Caco-2 (cell line): ENCODE measurements around the gene SCD5. TPM values are rescaled to one million over a fixed set of nuclear protein-coding genes. Genes with fewer than 3 reads are reported as not detected.

Experiments
- BruUV-seq: library from RNA; stranded (reverse); fragments of 400-500 nt; replicated peaks from 2 replicates; lab custom pipeline; 2021; lab: Mats Ljungman, UMichigan
- CTCF ChIA-PET: fragments of 300-600 bp; sonication (Branson Sonifier 250); formaldehyde crosslinking; loops from one replicate; lab custom pipeline; 2022; ENCODE audit warnings: antibody characterized with exemption; lab: Charles Lee
- POLR2A ChIA-PET: fragments of 300-600 bp; sonication (Branson Sonifier 250); formaldehyde crosslinking; loops from one replicate; lab custom pipeline; 2022; ENCODE audit warnings: antibody characterized with exemption; lab: Charles Lee
- DNase-seq, 2 experiments: peaks; one replicate each; pipeline versions ENCODE4 v3.0.0 to v3.0.0-alpha.2; 2020 to 2022
- H3K27me3 ChIP-seq: replicated peaks from 2 replicates; pipeline ENCODE4 v1.6.0; 2011; ENCODE audit warnings: low read length; ENCODE audit not compliant: control insufficient read depth, insufficient read depth
- H3K36me3 ChIP-seq: 2 replicates; pipeline ENCODE4 v1.5.1; 2011; ENCODE audit warnings: low read length; ENCODE audit not compliant: control insufficient read depth, insufficient read depth
- H3K4me1 ChIP-seq: fragments of 250-450 bp; sonication (Bioruptor Pico); 2 replicates; pipeline ENCODE4 v1.5.1; 2020; ENCODE audit warnings: mild to moderate bottlenecking
- H3K4me3 ChIP-seq: 2 replicates; pipeline ENCODE4 v1.5.1; 2011; ENCODE audit warnings: low read depth, mild to moderate bottlenecking, control low read depth, low read length
- H3K9me3 ChIP-seq: fragments of 250-450 bp; sonication (Bioruptor Pico); 2 replicates; pipeline ENCODE4 v1.5.1; 2020; ENCODE audit warnings: mild to moderate bottlenecking, moderate library complexity
- H3K27ac Mint-ChIP-seq: one replicate; pipeline ENCODE4 v1.8.0; 2022; ENCODE audit warnings: mixed read lengths; ENCODE audit not compliant: unreplicated experiment
- H3K27me3 Mint-ChIP-seq: one replicate; pipeline ENCODE4 v1.8.0; 2022; ENCODE audit warnings: mixed read lengths; ENCODE audit not compliant: insufficient read depth, unreplicated experiment
- H3K36me3 Mint-ChIP-seq: one replicate; pipeline ENCODE4 v1.8.0; 2022; ENCODE audit warnings: mild to moderate bottlenecking, mixed read lengths; ENCODE audit not compliant: insufficient read depth, unreplicated experiment
- H3K4me1 Mint-ChIP-seq: one replicate; pipeline ENCODE4 v1.8.0; 2022; ENCODE audit warnings: low read depth, mixed read lengths; ENCODE audit not compliant: unreplicated experiment
- H3K4me3 Mint-ChIP-seq: one replicate; pipeline ENCODE4 v1.8.0; 2022; ENCODE audit warnings: mild to moderate bottlenecking, moderate library complexity, mixed read lengths; ENCODE audit not compliant: unreplicated experiment
- H3K9me3 Mint-ChIP-seq: one replicate; pipeline ENCODE4 v1.8.0; 2022; ENCODE audit warnings: mixed read lengths; ENCODE audit not compliant: unreplicated experiment
- intact Hi-C: fragments of 100-400 bp; cut with micrococcal nuclease; formaldehyde crosslinking; loops from one replicate; pipeline ENCODE4 v1.10.0; 2022; ENCODE audit not compliant: unreplicated experiment
- total RNA-seq: library from RNA; stranded (reverse); gene quantifications from 2 replicates; pipeline ENCODE4 v1.2.3, GENCODE V29; 2022
- TF ChIP-seq, protein P1 (sequence below), 2 experiments: fragments of 200-600 bp in 1 of 2; IDR thresholded peaks; 1 replicate in 1 of 2; 2 replicates in 1 of 2; pipeline versions ENCODE4 v1.5.1 to v1.8.0; 2011 to 2022; ENCODE audit warnings: antibody characterized with exemption in 1 of 2, control low read depth in 1 of 2, inconsistent platforms in 1 of 2, low read depth in 1 of 2, low read length in 1 of 2, mild to moderate bottlenecking in 1 of 2, moderate library complexity in 1 of 2; ENCODE audit not compliant: insufficient read depth in 1 of 2, severe bottlenecking in 1 of 2, unreplicated experiment in 1 of 2

The SCD5 gene
- total RNA-seq, 1 experiment from 2014 or later: 2.7 TPM

DNA sequence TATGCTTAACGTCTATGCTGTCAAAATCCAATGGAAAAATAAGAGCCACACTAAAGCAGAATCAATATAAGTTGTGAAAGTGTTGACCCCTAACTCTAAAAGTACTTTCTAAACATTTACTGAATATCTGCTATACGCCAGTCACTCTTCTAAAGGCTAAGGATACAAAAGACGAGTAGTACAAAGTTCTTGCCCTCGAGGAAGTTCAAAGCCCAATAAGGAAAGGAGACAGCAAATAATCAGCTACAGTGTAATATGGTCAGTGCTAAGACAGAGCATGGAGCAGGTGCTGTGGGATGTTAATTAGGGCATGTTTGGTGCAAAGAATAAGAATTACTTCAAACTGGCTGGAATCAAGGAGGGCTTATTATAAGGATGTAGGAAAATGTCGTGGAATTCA lies 205.2 kb downstream of the SCD5 start:
- Histone ChIP-seq H3K4me3 (no peak overlapping the region), H3K27me3 (no peaks in the 10 kb centered on the region), H3K4me1 (peaks cover 12% of the 10 kb centered on the region; the same call in 1 of the 2 replicates), H3K9me3 (no peaks in the 10 kb centered on the region), H3K36me3 (no peaks in the 10 kb centered on the region)
- CTCF ChIA-PET: interaction anchor here (0.6 kb wide), 1 partner anchor 219 kb away, joined by 3 read pairs; no protein-coding TSS in a partner anchor
- H3K9me3 Mint-ChIP-seq: no peaks in the 10 kb centered on the region
- H3K4me1 Mint-ChIP-seq: peaks cover 7% of the 10 kb centered on the region
- H3K27ac Mint-ChIP-seq: no peak overlapping the region
- no peak overlapping the region for H3K4me3 Mint-ChIP-seq
- no peak for DNase-seq
- POLR2A ChIA-PET: no interaction called here
- H3K36me3 Mint-ChIP-seq: no peaks in the 10 kb centered on the region
- TF ChIP-seq, protein P1, sequence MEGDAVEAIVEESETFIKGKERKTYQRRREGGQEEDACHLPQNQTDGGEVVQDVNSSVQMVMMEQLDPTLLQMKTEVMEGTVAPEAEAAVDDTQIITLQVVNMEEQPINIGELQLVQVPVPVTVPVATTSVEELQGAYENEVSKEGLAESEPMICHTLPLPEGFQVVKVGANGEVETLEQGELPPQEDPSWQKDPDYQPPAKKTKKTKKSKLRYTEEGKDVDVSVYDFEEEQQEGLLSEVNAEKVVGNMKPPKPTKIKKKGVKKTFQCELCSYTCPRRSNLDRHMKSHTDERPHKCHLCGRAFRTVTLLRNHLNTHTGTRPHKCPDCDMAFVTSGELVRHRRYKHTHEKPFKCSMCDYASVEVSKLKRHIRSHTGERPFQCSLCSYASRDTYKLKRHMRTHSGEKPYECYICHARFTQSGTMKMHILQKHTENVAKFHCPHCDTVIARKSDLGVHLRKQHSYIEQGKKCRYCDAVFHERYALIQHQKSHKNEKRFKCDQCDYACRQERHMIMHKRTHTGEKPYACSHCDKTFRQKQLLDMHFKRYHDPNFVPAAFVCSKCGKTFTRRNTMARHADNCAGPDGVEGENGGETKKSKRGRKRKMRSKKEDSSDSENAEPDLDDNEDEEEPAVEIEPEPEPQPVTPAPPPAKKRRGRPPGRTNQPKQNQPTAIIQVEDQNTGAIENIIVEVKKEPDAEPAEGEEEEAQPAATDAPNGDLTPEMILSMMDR (IDR thresholded peaks at IDR 0.05; ENCODE audit: insufficient read depth in 1 of 2, low read depth in 1 of 2, low read length in 1 of 2, severe bottlenecking in 1 of 2, unreplicated experiment in 1 of 2): no peak
- BruUV-seq: no TSS peak
- no peaks in the 10 kb centered on the region for H3K27me3 Mint-ChIP-seq
- intact Hi-C loops: no loop called here

DNA sequence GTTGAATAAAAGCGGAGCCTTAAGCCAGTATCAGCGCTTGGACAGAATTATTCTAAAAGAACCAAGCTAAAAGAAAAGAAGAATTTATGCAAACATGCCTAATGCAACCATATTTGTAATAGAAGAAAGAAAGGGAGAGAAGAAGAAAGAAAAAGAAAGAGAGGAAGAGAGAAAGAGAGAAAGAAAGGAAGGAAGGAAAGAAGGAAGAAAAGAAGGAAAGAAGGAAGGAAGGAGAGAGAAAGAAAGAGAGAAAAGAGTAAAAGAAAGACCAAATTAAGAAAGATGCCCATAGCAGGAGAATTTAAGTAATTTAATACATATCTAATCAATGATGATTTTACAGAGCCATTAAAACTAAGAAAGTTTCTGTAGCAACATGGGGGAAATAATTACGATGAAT lies 206.0 kb downstream of the SCD5 start:
- intact Hi-C loops: no loop called here
- TF ChIP-seq, protein P1 (IDR thresholded peaks at IDR 0.05; ENCODE audit: insufficient read depth in 1 of 2, low read depth in 1 of 2, low read length in 1 of 2, severe bottlenecking in 1 of 2, unreplicated experiment in 1 of 2): no peak
- Mint-ChIP-seq H3K4me3 (no peak overlapping the region), H3K27me3 (no peaks in the 10 kb centered on the region), H3K9me3 (no peaks in the 10 kb centered on the region), H3K4me1 (peaks cover 7% of the 10 kb centered on the region), H3K27ac (no peak overlapping the region), H3K36me3 (no peaks in the 10 kb centered on the region)
- H3K36me3 ChIP-seq: no peaks in the 10 kb centered on the region
- no peaks in the 10 kb centered on the region for H3K9me3 ChIP-seq
- H3K4me1 ChIP-seq: peaks cover 12% of the 10 kb centered on the region; the same call in 1 of the 2 replicates
- DNase-seq: no peak
- no peaks in the 10 kb centered on the region for H3K27me3 ChIP-seq
- POLR2A ChIA-PET: no interaction called here
- H3K4me3 ChIP-seq: no peak overlapping the region
- BruUV-seq: no TSS peak
- CTCF ChIA-PET: interaction anchor here (0.6 kb wide), 1 partner anchor 125 kb away, joined by 4 read pairs; no protein-coding TSS in a partner anchor

DNA sequence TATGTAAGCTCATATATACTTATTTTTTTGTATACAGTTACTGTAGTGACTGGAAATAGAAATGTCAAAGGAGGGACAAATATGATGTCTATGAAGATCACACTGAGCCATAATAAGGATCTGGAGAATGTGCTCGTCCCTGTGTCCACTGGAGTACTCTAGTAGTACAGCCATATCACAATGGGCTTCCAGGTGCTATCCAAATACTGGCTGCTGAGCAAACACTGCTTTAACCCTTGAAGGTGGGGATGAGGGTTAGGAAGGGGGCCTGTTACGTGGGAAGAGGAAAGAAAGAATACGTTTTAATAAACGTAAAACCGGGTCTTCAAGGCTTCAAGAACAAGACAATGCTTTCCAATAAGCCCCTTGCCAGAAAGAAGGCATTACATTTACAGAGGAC lies 207.0 kb downstream of the SCD5 start:
- Histone ChIP-seq H3K36me3 (no peaks in the 10 kb centered on the region), H3K27me3 (no peaks in the 10 kb centered on the region), H3K4me1 (peaks cover 12% of the 10 kb centered on the region; the same call in 1 of the 2 replicates), H3K4me3 (no peak overlapping the region), H3K9me3 (no peaks in the 10 kb centered on the region)
- peaks cover 8% of the 10 kb centered on the region for H3K9me3 Mint-ChIP-seq
- BruUV-seq: no TSS peak
- no peak overlapping the region for H3K27ac Mint-ChIP-seq
- H3K4me3 Mint-ChIP-seq: no peak overlapping the region
- CTCF ChIA-PET: interaction anchor here (0.7 kb wide), 1 partner anchor 13 kb away, joined by 3 read pairs; no protein-coding TSS in a partner anchor
- no peak for DNase-seq
- TF ChIP-seq, protein P1 (IDR thresholded peaks at IDR 0.05; ENCODE audit: insufficient read depth in 1 of 2, low read depth in 1 of 2, low read length in 1 of 2, severe bottlenecking in 1 of 2, unreplicated experiment in 1 of 2): no peak
- peaks cover 7% of the 10 kb centered on the region for H3K4me1 Mint-ChIP-seq
- POLR2A ChIA-PET: no interaction called here
- no peaks in the 10 kb centered on the region for H3K36me3 Mint-ChIP-seq
- intact Hi-C loops: no loop called here
- no peaks in the 10 kb centered on the region for H3K27me3 Mint-ChIP-seq
